ENCODE measurements around the gene PYM1.
A peak's percentile ranks its signal among the peaks of the same experiment; 100 is the strongest.

Gene PYM1

DNA sequence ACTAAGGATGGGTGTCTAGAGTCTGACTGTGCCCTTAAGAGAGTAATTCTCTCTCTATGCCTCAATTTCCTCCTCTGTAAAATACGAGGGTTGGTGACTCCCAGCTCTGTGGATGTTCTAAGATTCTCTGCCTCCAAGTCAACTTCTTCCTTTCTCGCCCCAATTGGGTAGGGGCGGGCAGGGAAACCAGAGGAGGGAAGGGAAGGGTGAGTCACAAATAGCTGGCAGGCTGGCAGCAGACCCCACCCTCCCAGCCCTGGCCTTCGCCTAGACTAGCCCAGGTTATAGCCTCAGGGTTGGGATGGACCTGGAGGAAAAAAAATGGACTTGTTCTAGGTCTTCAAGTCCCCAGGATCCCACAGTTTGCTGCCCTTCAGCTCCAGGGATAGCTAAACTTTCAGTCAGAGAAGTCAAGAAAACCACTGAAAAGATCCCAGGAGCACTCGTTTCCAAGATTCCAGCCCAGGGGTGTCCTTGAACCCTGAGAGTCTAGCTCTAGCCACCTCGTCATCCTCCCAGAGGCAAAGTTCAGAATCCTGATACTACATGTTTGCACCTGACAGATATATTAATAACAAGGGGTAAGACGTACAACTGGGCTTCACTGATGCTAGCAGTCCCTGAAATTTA lies 5.6 kb upstream of the PYM1 start:
- TF ChIP-seq, protein P1, sequence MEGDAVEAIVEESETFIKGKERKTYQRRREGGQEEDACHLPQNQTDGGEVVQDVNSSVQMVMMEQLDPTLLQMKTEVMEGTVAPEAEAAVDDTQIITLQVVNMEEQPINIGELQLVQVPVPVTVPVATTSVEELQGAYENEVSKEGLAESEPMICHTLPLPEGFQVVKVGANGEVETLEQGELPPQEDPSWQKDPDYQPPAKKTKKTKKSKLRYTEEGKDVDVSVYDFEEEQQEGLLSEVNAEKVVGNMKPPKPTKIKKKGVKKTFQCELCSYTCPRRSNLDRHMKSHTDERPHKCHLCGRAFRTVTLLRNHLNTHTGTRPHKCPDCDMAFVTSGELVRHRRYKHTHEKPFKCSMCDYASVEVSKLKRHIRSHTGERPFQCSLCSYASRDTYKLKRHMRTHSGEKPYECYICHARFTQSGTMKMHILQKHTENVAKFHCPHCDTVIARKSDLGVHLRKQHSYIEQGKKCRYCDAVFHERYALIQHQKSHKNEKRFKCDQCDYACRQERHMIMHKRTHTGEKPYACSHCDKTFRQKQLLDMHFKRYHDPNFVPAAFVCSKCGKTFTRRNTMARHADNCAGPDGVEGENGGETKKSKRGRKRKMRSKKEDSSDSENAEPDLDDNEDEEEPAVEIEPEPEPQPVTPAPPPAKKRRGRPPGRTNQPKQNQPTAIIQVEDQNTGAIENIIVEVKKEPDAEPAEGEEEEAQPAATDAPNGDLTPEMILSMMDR (IDR thresholded peaks at IDR 0.05; ENCODE audit: low read length, missing control alignments), result no peak
- no peak for DNase-seq (ENCODE audit: low read depth)
- H3K4me3 ChIP-seq (replicated peaks; ENCODE audit: low read depth, low read length), result peak overlapping the region; percentile 68

- DNase-seq (ENCODE audit: low read depth), result peak; percentile 57
- peak overlapping the region; percentile 68 for H3K4me3 ChIP-seq (replicated peaks; ENCODE audit: low read depth, low read length)
These were observed 4.8 kb upstream of the PYM1 start for GRCh38 chr12:55932551-55932910.

GRCh38 chr12:55931780-55932550 lies 4.3 kb upstream of the PYM1 start:
- TF ChIP-seq, protein P1 (IDR thresholded peaks at IDR 0.05; ENCODE audit: low read length, missing control alignments), result no peak
- peak; percentile 37 for DNase-seq (ENCODE audit: low read depth)
- H3K4me3 ChIP-seq (replicated peaks; ENCODE audit: low read depth, low read length), result peak overlapping the region; percentile 68

More at GRCh38 chr12:55932551-55932910, 4.8 kb upstream of the PYM1 start:
- TF ChIP-seq, protein P1 (IDR thresholded peaks at IDR 0.05; ENCODE audit: low read length, missing control alignments), result no peak

GRCh38 chr12:55931317-55931779 lies 3.7 kb upstream of the PYM1 start:
- DNase-seq (ENCODE audit: low read depth), result no peak
- TF ChIP-seq, protein P1 (IDR thresholded peaks at IDR 0.05; ENCODE audit: low read length, missing control alignments), result no peak

DNA sequence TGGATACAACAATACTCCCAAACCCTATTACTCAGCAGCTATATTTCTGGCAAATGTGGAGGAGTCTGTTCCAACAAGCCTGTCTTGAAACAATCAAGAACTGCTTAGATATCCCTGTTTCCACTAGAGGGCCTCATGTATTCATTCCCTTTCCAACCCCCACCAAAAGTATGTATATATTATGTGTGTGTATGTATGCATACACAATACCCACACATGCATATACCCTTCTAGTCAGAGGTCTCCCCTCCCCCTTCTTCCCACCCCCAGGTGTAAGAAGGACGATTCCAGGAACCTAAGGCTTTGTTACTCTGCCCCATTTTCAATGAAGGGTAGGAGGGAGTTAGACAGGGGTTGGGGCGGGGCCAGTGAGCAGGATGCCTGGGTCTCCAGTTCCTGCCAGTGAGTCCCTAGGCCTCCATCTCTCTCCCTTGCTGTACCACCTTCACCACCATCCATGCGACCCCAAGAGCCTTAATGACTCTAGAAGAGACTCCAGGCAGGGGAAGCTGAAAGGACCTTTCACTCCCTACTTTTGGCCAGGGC lies 3.1 kb upstream of the PYM1 start, which contains the start of gene DGKA:
TSS of gene DGKA (plus strand) at position 392 of the 546 bp plus-strand sequence. CDS start 5,342 bp downstream, outside the sequence.
- DNase-seq (ENCODE audit: low read depth), result peak; percentile 85
- H3K4me3 ChIP-seq (replicated peaks; ENCODE audit: low read depth, low read length), result peak within 1 kb of the TSS; percentile 68
- TF ChIP-seq, protein P1 (IDR thresholded peaks at IDR 0.05; ENCODE audit: low read length, missing control alignments), result peak; percentile 73

More at GRCh38 chr12:55931317-55931779, 3.7 kb upstream of the PYM1 start:
- peak overlapping the region; percentile 68 for H3K4me3 ChIP-seq (replicated peaks; ENCODE audit: low read depth, low read length)

DNA sequence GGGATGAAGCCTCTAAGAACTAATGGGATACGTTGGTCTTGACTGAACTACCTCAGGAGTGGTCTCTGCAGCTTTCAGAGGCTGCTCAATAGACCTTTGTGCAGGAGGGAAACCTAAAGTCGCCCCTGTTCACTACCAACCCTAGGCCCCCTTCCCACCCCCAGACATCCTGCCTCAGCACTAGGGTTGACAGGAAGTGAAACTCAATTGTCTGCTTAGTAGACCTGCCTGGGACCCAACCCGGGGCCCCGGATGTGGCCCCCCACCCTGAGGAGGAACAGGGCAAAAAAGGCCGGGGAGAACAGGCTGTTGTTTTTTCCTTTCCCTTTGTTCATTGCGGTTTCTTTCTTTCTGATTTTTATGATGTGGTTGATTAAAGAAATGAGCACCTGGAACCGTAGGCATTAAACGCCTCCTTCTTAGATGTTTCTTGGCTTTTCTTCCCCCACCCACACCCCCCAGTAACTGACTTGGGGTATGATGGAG lies 1.7 kb upstream of the PYM1 start:
- no peak overlapping the region for H3K4me3 ChIP-seq (replicated peaks; ENCODE audit: low read depth, low read length)
- TF ChIP-seq, protein P1 (IDR thresholded peaks at IDR 0.05; ENCODE audit: low read length, missing control alignments), result no peak

More for the DNA sequence above, 1.7 kb upstream of the PYM1 start:
- DNase-seq (ENCODE audit: low read depth), result no peak

All from fibroblast of pulmonary artery (primary cell).